ENCODE results near the gene ZKSCAN1.

The ZKSCAN1 gene

DNA sequence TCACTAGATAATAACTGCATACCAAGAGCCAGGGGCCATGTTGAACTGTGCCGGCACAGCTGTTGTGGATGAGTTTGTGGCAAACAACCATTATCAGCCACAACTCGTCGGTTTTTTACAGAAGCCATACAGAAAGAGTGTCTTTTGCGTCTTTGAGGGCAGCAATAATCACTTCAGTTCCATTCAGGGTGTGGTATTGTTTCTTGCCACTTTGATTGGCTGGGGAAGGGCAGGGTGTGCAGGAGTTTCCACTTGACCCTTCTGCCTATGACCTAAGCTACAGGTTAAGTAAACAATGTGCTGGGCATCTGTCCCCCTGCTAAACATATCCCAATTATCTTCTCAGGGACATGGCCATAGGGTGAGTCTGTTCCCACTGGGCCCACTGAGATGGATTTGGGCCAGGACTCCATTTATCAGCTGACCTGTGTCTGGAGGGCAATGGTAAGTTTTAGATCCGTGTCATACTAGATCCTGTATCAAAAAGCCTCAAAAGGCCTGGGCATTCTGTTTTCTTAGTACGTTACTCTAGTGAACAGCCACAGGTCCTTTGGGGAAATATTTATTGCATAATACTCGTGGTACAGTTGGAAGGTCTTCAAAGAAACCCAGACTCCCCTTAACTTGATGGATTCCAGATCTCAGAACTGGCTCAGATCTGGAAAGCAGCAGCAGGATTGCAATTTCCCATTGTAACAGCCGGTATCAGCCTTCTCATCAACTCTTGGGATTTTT lies 50.2 kb downstream of the ZKSCAN1 start:
- CTCF ChIA-PET: interaction anchor here (1.0 kb wide), 2 partner anchors 9 to 17 kb away, joined by 3 read pairs; no protein-coding TSS in a partner anchor

DNA sequence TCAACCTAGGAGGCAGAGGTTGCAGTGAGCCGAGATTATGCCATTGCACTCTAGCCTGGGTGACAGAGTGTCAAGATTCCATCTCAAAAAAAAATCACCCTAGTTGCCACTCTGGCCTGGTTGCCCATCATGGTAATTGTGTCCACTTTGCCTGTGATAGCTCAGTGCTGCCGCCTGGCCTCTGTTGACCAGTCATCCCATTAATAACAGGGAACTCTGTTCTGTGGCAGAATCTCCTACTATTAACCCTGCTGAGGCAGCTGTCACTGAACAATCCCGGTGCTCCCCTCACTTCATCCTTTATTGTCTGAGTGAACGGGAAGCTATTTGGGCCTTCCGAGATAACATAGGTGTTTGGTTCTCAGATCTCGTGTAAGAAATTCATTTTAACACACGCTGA lies 51.6 kb downstream of the ZKSCAN1 start:
- DNase-seq (ENCODE audit: low read depth, low spot score): no peak
- CTCF ChIA-PET: interaction anchor here (0.7 to 1.5 kb wide), 6 partner anchors 8 to 15 kb away, joined by 3 to 6 read pairs (median 4); no protein-coding TSS in a partner anchor
- H3K4me3 ChIP-seq (ENCODE audit: low read depth, low read length): no peak overlapping the region
- TF ChIP-seq, protein P1, sequence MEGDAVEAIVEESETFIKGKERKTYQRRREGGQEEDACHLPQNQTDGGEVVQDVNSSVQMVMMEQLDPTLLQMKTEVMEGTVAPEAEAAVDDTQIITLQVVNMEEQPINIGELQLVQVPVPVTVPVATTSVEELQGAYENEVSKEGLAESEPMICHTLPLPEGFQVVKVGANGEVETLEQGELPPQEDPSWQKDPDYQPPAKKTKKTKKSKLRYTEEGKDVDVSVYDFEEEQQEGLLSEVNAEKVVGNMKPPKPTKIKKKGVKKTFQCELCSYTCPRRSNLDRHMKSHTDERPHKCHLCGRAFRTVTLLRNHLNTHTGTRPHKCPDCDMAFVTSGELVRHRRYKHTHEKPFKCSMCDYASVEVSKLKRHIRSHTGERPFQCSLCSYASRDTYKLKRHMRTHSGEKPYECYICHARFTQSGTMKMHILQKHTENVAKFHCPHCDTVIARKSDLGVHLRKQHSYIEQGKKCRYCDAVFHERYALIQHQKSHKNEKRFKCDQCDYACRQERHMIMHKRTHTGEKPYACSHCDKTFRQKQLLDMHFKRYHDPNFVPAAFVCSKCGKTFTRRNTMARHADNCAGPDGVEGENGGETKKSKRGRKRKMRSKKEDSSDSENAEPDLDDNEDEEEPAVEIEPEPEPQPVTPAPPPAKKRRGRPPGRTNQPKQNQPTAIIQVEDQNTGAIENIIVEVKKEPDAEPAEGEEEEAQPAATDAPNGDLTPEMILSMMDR (IDR thresholded peaks at IDR 0.05; ENCODE audit: insufficient read depth, low read length, missing control alignments): no peak
- POLR2A ChIA-PET: no interaction called here

More for the DNA sequence above, 50.2 kb downstream of the ZKSCAN1 start:
- H3K4me3 ChIP-seq (ENCODE audit: low read depth, low read length): no peak overlapping the region
- POLR2A ChIA-PET: no interaction called here
- no peak for DNase-seq (ENCODE audit: low read depth, low spot score)
- TF ChIP-seq, protein P1 (IDR thresholded peaks at IDR 0.05; ENCODE audit: insufficient read depth, low read length, missing control alignments): no peak

DNA sequence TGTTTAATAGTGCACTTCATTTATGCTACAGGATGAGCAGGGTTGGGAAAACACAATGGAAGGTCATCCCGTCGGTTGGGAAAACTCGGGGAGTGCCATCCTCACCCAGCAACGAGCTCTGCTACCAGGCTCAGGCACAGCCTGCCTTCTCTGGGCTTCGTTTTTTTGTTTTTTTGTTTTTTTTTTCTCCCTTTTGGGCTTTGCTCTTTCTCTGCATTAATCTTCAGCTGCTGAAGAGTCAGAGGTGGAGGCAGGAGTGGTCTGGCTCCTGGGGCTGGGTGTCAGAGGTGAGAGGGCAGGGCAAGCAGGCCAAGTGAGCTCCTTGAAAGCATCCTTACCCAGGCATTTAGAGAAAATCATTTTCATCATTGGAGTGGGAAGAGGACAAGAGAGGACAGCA lies 54.6 kb downstream of the ZKSCAN1 start:
- DNase-seq (ENCODE audit: low read depth, low spot score): no peak
- POLR2A ChIA-PET: no interaction called here
- H3K4me3 ChIP-seq (ENCODE audit: low read depth, low read length): no peak overlapping the region
- TF ChIP-seq, protein P1 (IDR thresholded peaks at IDR 0.05; ENCODE audit: insufficient read depth, low read length, missing control alignments): no peak
- CTCF ChIA-PET: interaction anchor here (1.7 to 2.1 kb wide), 3 partner anchors 11 to 76 kb away, joined by 4 to 13 read pairs (median 5); partner anchors contain the start of gene ZNF3

DNA sequence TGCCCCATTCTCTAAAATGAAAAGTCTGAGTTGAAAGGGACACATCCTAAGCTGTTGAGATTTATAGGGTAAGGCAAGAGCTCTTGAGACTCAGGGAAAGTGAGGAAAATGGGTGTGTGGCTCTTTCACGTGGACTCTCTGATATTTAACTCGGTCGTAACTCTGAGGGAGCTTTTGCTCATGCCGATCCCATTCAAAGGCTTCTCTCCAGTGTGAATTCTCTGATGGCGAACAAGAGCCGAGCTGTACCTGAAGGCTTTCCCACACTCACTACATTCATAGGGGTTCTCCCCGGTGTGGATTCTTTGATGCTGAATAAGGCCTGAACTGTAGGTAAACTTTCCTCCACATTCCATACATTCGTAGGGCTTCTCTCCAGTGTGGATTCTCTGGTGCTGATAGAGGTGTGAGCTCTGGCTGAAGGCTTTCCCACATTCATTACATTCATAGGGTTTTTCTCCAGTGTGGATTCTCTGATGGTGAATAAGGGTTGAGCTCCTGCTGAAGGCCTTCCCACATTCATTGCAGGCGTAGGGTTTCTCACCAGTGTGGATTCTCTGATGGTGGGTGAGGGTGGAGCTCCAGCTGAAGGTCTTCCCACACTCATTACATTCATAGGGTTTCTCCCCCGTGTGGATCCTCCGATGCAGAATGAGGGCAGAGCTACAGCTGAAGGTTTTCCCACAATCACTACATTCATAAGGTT lies 55.8 kb downstream of the ZKSCAN1 start:
- TF ChIP-seq, protein P1 (IDR thresholded peaks at IDR 0.05; ENCODE audit: insufficient read depth, low read length, missing control alignments): no peak
- CTCF ChIA-PET: interaction anchor here (1.8 to 2.1 kb wide), 3 partner anchors 9 to 77 kb away, joined by 4 to 13 read pairs (median 6); partner anchors contain the start of gene ZNF3
- POLR2A ChIA-PET: no interaction called here
- no peak overlapping the region for H3K4me3 ChIP-seq (ENCODE audit: low read depth, low read length)
- DNase-seq (ENCODE audit: low read depth, low spot score): no peak

DNA sequence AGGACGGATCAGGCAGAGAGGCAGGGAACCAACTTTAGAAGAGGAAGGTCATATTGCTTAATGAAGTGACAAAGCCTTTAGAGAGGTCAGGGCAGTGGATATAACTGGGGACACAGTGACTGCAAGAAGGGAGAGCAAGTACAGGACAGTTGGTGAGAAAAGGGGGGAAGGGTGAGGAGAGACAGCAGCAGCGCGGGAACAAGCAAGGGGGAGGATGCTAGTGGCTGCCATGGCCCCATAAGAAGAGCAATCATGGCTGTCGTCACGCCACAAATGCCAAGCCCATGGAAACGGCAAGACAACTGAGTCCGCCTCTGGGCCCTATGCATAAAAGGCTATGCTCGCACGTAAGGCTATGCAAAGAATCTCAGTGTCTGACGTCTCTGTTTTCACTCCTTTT lies 57.1 kb downstream of the ZKSCAN1 start:
- TF ChIP-seq, protein P1 (IDR thresholded peaks at IDR 0.05; ENCODE audit: insufficient read depth, low read length, missing control alignments): no peak
- H3K4me3 ChIP-seq (ENCODE audit: low read depth, low read length): no peak overlapping the region
- no peak for DNase-seq (ENCODE audit: low read depth, low spot score)
- ChIA-PET CTCF (interaction anchor here (0.8 to 1.9 kb wide), 3 partner anchors 59 to 93 kb away, joined by 3 to 6 read pairs (median 3); no protein-coding TSS in a partner anchor), POLR2A (no interaction called here)

DNA sequence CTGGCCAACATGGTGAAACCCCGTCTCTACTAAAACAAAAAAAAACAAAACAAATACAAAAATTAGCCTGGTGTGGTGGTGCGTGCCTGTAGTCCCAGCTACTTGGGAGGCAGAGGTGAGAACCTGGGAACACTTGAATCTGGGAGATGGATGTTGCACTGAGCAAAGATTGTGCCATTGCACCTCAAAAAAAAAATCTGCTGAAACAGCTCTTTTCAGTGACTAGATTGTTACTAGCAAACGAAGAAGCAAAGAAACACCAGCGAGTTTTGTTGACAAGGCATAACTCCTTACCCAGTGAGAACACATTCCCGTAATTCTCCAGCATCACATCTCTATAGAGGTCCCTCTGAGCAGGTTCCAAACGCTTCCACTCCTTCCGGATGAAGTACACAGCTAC lies 59.4 kb downstream of the ZKSCAN1 start:
- H3K4me3 ChIP-seq (ENCODE audit: low read depth, low read length): no peak overlapping the region
- no peak for DNase-seq (ENCODE audit: low read depth, low spot score)
- ChIA-PET POLR2A (interaction anchor here (1.0 kb wide), 1 partner anchor 25 kb away, joined by 3 read pairs; no protein-coding TSS in a partner anchor), CTCF (interaction anchor here (0.8 to 1.8 kb wide), 3 partner anchors 9 to 58 kb away, joined by 3 to 9 read pairs (median 3); no protein-coding TSS in a partner anchor)
- TF ChIP-seq, protein P1 (IDR thresholded peaks at IDR 0.05; ENCODE audit: insufficient read depth, low read length, missing control alignments): no peak

Measured in AG04449 (cell line).